ENCODE results near the gene RPL13A.
"Not testable (repeated sequence)": the region's sequence is repeated elsewhere in the genome, so short reads cannot be mapped to it uniquely, and the experiment has no call there.

Gene RPL13A

DNA sequence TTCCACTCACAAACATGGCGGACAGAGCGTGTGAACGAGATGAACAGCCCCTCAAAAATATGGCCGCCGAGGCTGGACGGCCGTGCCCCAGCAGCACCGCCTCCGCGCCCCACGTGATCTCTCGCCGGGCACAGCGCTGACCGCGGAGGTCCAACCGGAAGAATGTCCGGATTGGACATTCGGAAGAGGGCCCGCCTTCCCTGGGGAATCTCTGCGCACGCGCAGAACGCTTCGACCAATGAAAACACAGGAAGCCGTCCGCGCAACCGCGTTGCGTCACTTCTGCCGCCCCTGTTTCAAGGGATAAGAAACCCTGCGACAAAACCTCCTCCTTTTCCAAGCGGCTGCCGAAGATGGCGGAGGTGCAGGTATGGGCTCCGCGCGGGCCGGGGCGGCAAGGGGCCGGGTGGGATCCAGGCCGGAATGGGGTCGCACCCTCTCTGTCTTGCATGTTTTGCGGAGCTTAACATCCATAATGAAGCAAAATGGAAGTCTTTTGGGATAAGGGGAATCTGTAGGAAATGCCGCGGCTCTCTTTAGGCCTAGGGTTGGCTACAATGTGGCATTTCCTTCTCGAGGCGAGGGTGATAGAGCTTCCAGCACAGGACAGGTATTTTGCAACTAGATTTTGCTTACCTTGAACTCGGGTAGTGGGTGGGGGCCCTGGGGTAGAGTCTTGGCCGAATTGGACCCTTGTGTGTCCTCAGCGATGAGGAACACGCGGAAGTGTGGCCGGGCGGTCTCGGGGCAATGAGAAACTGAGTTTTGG lies at the start of gene RPL13A:
RPL13A (plus strand) TSS at position 332 of the 769 bp plus-strand sequence; CDS start at position 354, 22 bp downstream.
- DNase-seq: peak; percentile 98

- no peak for DNase-seq
Observed at GRCh38 chr19:49438261-49438660, 49.1 kb upstream of the RPL13A start.

- DNase-seq: no peak
Observed at GRCh38 chr19:49439836-49440235, 47.6 kb upstream of the RPL13A start.

DNA sequence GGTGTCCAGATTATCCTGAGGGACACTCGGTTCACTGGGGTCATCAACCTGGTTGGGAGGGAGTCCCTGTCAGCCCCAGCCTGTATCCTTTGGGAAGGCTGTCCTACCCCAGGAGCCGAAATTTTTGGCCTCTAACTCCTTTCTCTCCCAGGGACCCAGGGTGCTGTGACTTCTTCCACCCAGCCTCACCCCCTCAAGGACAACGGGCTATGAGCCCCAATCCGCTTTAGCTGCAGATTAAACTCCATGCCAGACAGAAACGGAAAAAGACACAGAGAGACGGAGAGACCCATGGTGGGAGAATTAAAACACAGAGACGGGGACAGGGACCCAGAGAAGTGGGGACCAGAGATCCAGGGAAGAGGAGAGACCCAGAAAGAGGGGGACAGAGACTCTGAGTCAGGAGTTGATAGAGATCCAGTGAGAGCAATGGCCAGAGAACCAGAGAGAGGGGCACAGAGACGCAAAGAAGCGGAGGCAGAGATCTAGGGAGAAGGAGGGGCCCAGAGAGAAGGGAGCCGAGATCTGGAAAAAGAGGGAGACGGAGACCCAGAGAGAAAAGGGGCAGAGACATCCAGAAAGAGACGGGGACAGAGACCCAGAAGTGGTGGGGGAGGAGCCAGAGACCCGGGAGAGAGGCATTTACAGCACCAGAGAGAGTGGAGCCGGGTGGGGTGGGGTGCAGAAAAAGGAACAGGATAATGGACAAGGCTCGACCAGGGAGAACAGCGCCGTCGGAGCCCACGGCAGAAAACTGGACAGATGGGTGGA lies 46.8 kb upstream of the RPL13A start:
- no peak for DNase-seq

GRCh38 chr19:49441210-49441959 lies 46.0 kb upstream of the RPL13A start, which contains the start of gene SLC17A7:
Gene SLC17A7, minus strand, starts transcription at chr19:49441527. Its CDS starts 148 bp downstream, at chr19:49441379.
- peak; percentile 30 for DNase-seq

- DNase-seq: no peak
Observed at GRCh38 chr19:49441960-49442350, 45.5 kb upstream of the RPL13A start.

- peak; percentile 39 for DNase-seq
Observed at GRCh38 chr19:49442354-49442753, 45.1 kb upstream of the RPL13A start.

DNA sequence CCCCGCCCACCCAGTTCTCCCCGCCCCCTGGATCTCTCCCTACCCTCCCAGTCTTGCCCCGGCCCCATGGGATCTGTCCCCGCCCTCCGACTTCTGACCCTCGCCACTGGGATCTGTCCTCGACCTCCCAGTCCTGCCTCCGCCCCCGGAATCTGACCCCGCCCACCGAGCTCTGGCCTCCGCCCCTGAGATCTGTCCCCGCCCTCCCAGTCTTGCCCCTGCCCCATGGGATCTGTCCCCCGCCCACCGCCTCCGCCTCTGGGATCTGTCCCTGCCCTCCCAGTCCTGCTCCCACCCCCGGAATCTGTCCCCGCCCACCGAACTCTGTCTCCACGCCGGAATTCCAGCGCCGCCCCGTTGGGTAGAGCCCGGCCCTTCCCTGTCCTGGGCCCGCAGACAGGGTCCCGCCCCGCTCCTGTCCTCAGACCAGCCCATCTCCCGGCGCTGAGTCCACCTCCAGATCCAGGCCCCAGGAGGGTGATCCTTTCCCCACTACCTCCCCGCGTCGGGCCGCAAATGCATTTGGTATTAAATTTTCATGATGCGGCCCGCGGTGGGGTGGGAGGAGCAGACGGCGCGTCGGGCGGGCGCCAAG lies 44.5 kb upstream of the RPL13A start:
- peak; percentile 65 for DNase-seq

GRCh38 chr19:49443366-49444099 lies 43.9 kb upstream of the RPL13A start:
- peak; percentile 98 for DNase-seq

DNA sequence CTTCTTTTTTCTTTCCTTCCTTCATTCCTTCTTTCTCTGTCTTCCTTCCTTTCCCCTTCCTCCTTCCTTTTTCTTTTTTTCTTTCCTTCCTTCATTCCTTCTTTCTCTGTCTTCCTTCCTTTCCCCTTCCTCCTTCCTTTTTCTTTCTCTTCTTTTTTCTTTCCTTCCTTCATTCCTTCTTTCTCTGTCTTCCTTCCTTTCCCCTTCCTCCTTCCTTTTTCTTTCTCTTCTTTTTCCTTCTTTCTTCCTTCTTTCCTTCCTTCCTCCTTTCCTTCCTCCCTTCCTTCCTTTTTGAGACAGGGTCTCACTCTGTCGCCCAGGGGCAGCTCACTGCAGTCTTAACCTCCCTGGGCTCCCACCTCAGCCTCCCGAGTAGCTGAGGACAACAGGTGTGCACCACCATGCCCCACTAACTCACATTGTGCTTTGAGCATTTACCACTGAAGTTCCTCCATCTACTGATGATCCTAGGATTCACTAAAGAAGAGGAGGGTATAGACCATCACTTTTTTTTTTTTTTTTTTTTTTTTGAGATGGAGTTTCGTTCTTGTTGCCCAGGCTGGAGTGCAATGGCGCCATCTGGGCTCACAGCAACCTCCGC lies 43.2 kb upstream of the RPL13A start:
- not testable (repeated sequence) for DNase-seq

- no peak for DNase-seq
Observed at GRCh38 chr19:49445997-49446396, 41.4 kb upstream of the RPL13A start.

DNA sequence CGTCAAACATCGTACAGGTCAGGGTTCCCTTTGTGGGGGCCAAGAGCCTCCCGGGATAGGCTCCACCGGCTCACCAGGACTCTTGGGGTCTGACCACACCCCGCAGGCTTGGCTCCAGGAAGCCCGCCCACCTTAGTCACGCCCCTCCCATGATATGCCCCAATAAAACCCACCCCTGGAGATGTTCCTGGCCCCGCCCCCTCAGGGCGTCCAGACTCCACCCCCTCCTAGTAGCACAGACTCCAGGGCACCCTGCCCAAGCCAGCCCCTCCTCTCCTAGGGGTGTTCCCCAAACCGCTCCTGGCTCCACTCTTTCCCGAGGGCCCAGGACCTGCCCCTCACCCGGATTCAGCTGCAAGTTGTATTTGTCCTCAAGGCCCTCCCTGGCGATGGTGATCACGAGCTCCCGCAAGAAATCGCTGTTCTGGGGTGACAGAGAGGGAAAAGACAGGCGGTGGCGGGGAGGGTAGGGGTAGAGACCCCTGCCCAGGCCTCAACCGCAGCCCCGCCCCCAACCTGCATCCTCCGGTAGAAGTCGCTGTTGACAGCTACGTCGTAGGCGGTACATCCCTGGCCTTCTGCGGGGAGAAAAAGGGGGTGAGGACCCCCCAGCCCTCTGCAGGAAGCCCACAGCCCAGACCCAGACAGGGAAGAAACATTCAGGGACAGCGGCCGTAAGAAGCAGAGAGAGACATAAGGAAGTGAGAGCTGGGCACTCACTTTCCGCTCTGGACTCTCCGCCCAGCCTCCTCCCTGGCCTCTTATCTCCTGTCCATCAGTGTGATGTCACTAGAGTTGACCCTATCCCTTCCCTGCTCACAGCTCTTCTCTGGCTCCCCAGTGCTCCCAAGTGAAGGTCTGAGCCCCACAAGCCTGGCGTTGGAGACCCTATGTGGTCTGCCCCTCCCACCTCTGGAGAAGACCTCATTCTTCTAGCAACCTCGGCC lies 39.6 kb upstream of the RPL13A start:
- no peak for DNase-seq

DNA sequence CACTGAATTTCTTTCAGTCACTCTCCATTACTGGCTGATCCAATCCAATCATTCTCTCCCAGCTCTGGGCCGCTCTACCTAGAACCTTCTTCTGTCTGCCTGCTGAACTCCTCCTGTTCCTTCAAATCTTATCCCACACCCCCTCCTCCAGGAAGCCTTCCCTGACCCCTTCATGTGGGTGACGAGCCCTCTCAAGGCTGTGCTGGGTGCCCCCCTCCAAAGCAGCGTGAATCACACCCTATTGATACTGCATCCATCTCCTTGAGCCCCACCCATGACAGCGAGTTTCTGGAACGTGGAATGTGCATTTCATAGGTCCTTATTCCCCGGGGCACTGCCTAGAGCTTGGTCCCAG lies 39.0 kb upstream of the RPL13A start:
- DNase-seq: no peak

DNA sequence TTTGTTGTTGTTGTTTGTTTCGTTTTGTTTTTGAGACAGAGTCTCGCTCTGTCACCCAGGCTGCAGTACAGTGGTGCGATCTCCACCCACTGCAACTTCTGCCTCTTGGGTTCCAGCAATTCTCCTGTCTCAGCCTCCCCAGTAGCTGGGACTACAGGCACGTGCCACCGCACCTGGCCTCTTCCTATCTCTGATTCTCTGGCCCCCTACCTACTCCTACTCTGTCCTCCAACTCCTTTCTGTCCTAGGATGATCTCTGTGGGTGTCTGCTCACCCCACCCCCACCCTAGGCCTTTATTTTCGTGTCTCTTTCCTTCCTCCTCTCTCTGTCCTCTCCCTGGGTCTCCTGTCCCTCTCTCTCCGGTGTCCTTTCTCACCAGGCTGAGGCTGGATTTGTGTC lies 37.0 kb upstream of the RPL13A start:
- DNase-seq: no peak

- DNase-seq: peak; percentile 99
Observed at GRCh38 chr19:49451430-49452181, 35.8 kb upstream of the RPL13A start, which contains the start of gene PIH1D1. Gene PIH1D1, minus strand, starts transcription at chr19:49451814. Its CDS starts 240 bp downstream, at chr19:49451574.

DNA sequence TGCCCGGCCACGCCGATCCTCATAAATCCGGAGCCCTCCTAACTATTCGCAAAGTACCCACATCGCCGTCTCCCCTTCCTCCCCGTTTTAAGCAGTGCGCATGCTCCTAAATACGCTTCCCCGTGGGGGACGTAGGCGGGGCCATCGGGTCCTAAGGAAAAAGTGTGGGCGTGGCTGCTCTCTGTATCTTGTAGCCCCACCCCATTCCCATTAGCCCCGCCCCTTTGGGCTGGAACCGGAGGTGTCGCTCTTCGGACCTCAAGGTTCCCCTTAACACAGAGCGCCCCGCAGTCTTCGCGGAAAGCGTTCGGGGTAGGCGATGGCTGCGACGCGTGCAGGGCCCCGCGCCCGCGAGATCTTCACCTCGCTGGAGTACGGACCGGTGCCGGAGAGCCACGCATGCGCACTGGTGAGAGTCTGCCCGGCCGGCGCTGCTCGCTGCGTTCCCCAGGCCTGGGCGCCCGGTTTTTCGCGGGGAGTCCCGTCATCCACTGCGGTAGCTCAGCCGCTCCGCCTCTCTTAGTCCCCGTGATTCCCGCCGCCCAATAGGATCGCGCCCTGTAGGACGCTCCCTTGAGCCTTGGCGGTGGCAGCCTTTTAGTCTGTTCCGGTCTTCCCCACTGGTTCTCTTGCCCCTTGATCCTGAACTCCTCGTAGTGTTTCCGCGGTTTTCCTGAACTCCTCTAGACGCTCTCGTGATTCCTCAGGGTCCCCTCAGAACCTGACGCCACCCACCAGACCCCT lies 34.2 kb upstream of the RPL13A start, which contains the start of gene ALDH16A1:
ALDH16A1 (plus strand) TSS at position 213 of the 744 bp plus-strand sequence; CDS start at position 320, 107 bp downstream.
- peak; percentile 95 for DNase-seq

GRCh38 chr19:49453757-49454240 lies 33.6 kb upstream of the RPL13A start:
- no peak for DNase-seq

- no peak for DNase-seq
Observed at GRCh38 chr19:49455773-49456172, 31.6 kb upstream of the RPL13A start.

DNA sequence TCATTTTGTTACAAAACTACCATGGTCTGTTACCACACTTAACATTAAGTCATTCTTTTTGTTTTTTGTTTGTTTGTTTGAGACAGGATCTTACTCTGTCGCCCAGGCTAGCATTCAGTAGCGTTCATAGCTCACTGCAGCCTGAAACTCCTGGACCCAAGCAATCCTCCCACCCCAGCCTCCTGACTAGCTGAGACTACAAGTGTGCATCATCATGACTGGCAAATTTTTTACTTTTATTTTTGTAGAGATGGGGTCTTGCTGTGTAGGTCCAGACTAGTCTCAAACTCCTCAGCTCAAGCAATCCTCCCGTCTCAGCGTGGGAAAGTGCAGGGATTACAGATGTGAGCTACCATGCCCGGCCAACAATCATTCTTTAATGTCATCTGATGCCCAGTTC lies 31.1 kb upstream of the RPL13A start:
- no peak for DNase-seq

Measured in DMS79 (cell line).